GM21737 (cell line): ENCODE data around the gene KIAA1586.
"Not testable (repeated sequence)": the region's sequence is repeated elsewhere in the genome, so short reads cannot be mapped to it uniquely, and the experiment has no call there.

ENCODE experiments used
- ATAC-seq: cut with Tn5 transposase; IDR thresholded peaks from one replicate; pipeline ENCODE4 v1.9.1; 2021; ENCODE audit warnings: mild to moderate bottlenecking, moderate library complexity; ENCODE audit not compliant: unreplicated experiment

KIAA1586 gene

GRCh38 chr6:57044568-57044967, 1.9 kb upstream of the KIAA1586 start:
- ATAC-seq = no peak

GRCh38 chr6:57047257-57047585, 728 bp downstream of the KIAA1586 start:
- peak; percentile 22 for ATAC-seq

GRCh38 chr6:57047859-57048258, 1.4 kb downstream of the KIAA1586 start:
- peak; percentile 0 for ATAC-seq

- no peak for ATAC-seq
These were observed 2.1 kb downstream of the KIAA1586 start for GRCh38 chr6:57048577-57048976.

GRCh38 chr6:57063847-57064246, 17.4 kb downstream of the KIAA1586 start:
- no peak for ATAC-seq

- ATAC-seq = no peak
These were observed 18.3 kb downstream of the KIAA1586 start for GRCh38 chr6:57064809-57065208.

GRCh38 chr6:57068061-57068460, 21.6 kb downstream of the KIAA1586 start:
- ATAC-seq = no peak

GRCh38 chr6:57069228-57069627, 22.7 kb downstream of the KIAA1586 start:
- ATAC-seq = no peak

- ATAC-seq = no peak
These were observed 23.4 kb downstream of the KIAA1586 start for GRCh38 chr6:57069920-57070331.

- ATAC-seq = no peak
These were observed 25.6 kb downstream of the KIAA1586 start for GRCh38 chr6:57072108-57072507.

GRCh38 chr6:57074383-57074782, 27.9 kb downstream of the KIAA1586 start:
- ATAC-seq = no peak

- no peak for ATAC-seq
These were observed 28.6 kb downstream of the KIAA1586 start for GRCh38 chr6:57075092-57075491.

- ATAC-seq = no peak
These were observed 32.2 kb downstream of the KIAA1586 start for GRCh38 chr6:57078531-57079207.

GRCh38 chr6:57085471-57085870, 39.0 kb downstream of the KIAA1586 start:
- no peak for ATAC-seq

- ATAC-seq = no peak
These were observed 40.4 kb downstream of the KIAA1586 start for GRCh38 chr6:57086843-57087242.

GRCh38 chr6:57087916-57088315, 41.4 kb downstream of the KIAA1586 start:
- ATAC-seq = no peak

- ATAC-seq = no peak
These were observed 42.8 kb downstream of the KIAA1586 start for GRCh38 chr6:57089265-57089664.

- ATAC-seq = peak; percentile 91
These were observed 43.4 kb downstream of the KIAA1586 start, which contains the start of gene ZNF451 for GRCh38 chr6:57089687-57090457. Gene ZNF451 (plus strand): TSS chr6:57090188. CDS start chr6:57090254, 66 bp downstream.

GRCh38 chr6:57090458-57091067, 44.1 kb downstream of the KIAA1586 start:
- ATAC-seq = peak; percentile 7

- not testable (repeated sequence) for ATAC-seq
These were observed 44.9 kb downstream of the KIAA1586 start for GRCh38 chr6:57091375-57091774.

GRCh38 chr6:57094689-57095088, 48.2 kb downstream of the KIAA1586 start:
- no peak for ATAC-seq

GRCh38 chr6:57097596-57097995, 51.1 kb downstream of the KIAA1586 start:
- no peak for ATAC-seq
